HepG2 (cell line): Measurements from ENCODE around the gene ACSM6. TPM values are rescaled to one million over a fixed set of nuclear protein-coding genes. Genes with fewer than 3 reads are reported as not detected.

ENCODE experiments used
- CTCF ChIP-seq: sonication (generic); formaldehyde crosslinking; IDR thresholded peaks from 2 replicates; pipeline ENCODE4 v1.5.0; 2020; ENCODE audit warnings: mild to moderate bottlenecking, missing genetic modification reagents, moderate library complexity
- DRAP1 ChIP-seq: IDR thresholded peaks from 2 replicates; pipeline ENCODE4 v1.6.1; 2016; ENCODE audit warnings: missing genetic modification reagents, missing compliant biosample characterization
- ETV5 ChIP-seq: IDR thresholded peaks from 2 replicates; pipeline ENCODE4 v1.6.1; 2018; ENCODE audit warnings: missing biosample characterization, missing genetic modification reagents, inconsistent platforms, borderline replicate concordance
- FOXA3 ChIP-seq: IDR thresholded peaks from 2 replicates; pipeline ENCODE4 v1.6.1; 2016; ENCODE audit warnings: missing genetic modification reagents, missing compliant biosample characterization
- HNF1A ChIP-seq, 2 experiments: sonication (generic) in 1 of 2; formaldehyde crosslinking in 1 of 2; IDR thresholded peaks; 2 replicates each; pipeline versions ENCODE4 v1.4.0 to v1.6.1; 2016 to 2020; ENCODE audit warnings: borderline replicate concordance in 1 of 2, low read depth in 1 of 2, mild to moderate bottlenecking in 1 of 2, missing genetic modification reagents in 1 of 2
- HNRNPUL1 ChIP-seq: fragments of 200-400 bp; formaldehyde crosslinking; IDR thresholded peaks from 2 replicates; pipeline ENCODE4 v1.6.1; 2017; ENCODE audit warnings: low read depth, mild to moderate bottlenecking, low read length, moderate library complexity
- JUNB ChIP-seq: sonication (generic); formaldehyde crosslinking; IDR thresholded peaks from 2 replicates; pipeline ENCODE4 v1.8.0; 2022; ENCODE audit warnings: missing genetic modification reagents, mild to moderate bottlenecking, borderline replicate concordance
- MED13 ChIP-seq: sonication (generic); formaldehyde crosslinking; IDR thresholded peaks from 2 replicates; pipeline ENCODE4 v1.5.0; 2020; ENCODE audit warnings: missing genetic modification reagents
- MEIS1 ChIP-seq: sonication (generic); formaldehyde crosslinking; IDR thresholded peaks from 2 replicates; pipeline ENCODE4 v1.9.0; 2021; ENCODE audit warnings: mild to moderate bottlenecking, missing genetic modification reagents, moderate library complexity, borderline replicate concordance
- NCOA2 ChIP-seq: sonication (generic); formaldehyde crosslinking; IDR thresholded peaks from 2 replicates; pipeline ENCODE4 v1.8.0; 2022; ENCODE audit warnings: inconsistent platforms
- RARA ChIP-seq: IDR thresholded peaks from 2 replicates; pipeline ENCODE4 v1.6.1; 2016; ENCODE audit warnings: missing genetic modification reagents, missing compliant biosample characterization
- RFX1 ChIP-seq: fragments of 450-650 bp; IDR thresholded peaks from 2 replicates; pipeline ENCODE4 v1.6.1; 2017
- SMARCC2 ChIP-seq: fragments of 450-650 bp; IDR thresholded peaks from 2 replicates; pipeline ENCODE4 v1.6.1; 2017; ENCODE audit warnings: antibody characterized with exemption, mild to moderate bottlenecking
- SRF ChIP-seq: IDR thresholded peaks from 2 replicates; pipeline ENCODE4 v1.6.1; 2011; ENCODE audit warnings: mild to moderate bottlenecking, low read depth, low read length, moderate library complexity
- ZNF12 ChIP-seq: sonication (generic); formaldehyde crosslinking; IDR thresholded peaks from 2 replicates; pipeline ENCODE4 v1.5.0; 2020; ENCODE audit warnings: missing genetic modification reagents
- ZNF543 ChIP-seq: sonication (generic); formaldehyde crosslinking; IDR thresholded peaks from 2 replicates; pipeline ENCODE4 v1.4.0; 2020; ENCODE audit warnings: mild to moderate bottlenecking, missing genetic modification reagents
- ZNF609 ChIP-seq: sonication (generic); formaldehyde crosslinking; IDR thresholded peaks from 2 replicates; pipeline ENCODE4 v1.4.0; 2020; ENCODE audit warnings: mild to moderate bottlenecking, missing genetic modification reagents, borderline replicate concordance
- polyA plus RNA-seq, 8 experiments: library from polyadenylated mRNA; depleted of rRNA in 3 of 8; stranded (reverse) in 7 of 8; unstranded in 1 of 8; fragments of >200 nt; fragmentation: Illumina TruSeq in 4 of 8; extraction: Trizol in 4 of 8; gene quantifications; 2 replicates each; pipeline versions ENCODE4 v1.2.1 to v1.2.3, GENCODE V29; 2011 to 2016; ENCODE audit warnings: low read depth in 4 of 8, missing spikeins in 1 of 8, mixed read lengths in 1 of 8; ENCODE audit not compliant: insufficient read depth in 1 of 8
- total RNA-seq, 5 experiments: library from RNA; depleted of rRNA; stranded (reverse); fragments of >200 nt; fragmentation: Illumina TruSeq; extraction: Trizol; gene quantifications; 2 replicates each; pipeline ENCODE4 v1.2.3, GENCODE V29; 2016; ENCODE audit warnings: low read depth in 1 of 5

Gene ACSM6
- total and polyA plus RNA-seq, 2 of the 13 experiments (the other 11 are each of a cell fraction or from before 2014, with no cell fraction given), result not detected

- TF ChIP-seq CTCF (CRISPR knock-in tag), result 0 out of 2 replicates have a peak, but pooled peaks have one; percentile 15
- no peak for TF ChIP-seq SMARCC2
- no peak for TF ChIP-seq HNRNPUL1
- peak; percentile 29; the same call in 1 of the 2 replicates for TF ChIP-seq DRAP1 (CRISPR knock-in tag)
- TF ChIP-seq SRF, result peak; percentile 30; the same call in 1 of the 2 replicates
- 0 out of 2 replicates have a peak, but pooled peaks have one; percentile 57 for TF ChIP-seq MED13 (CRISPR knock-in tag)
- peak; percentile 48; the same call in 1 of the 2 replicates for TF ChIP-seq ZNF609
- peak; percentile 76; the same call in 1 of the 2 replicates for TF ChIP-seq JUNB (CRISPR knock-in tag)
- TF ChIP-seq ZNF543 (CRISPR knock-in tag), result peak; percentile 40; the same call in 1 of the 2 replicates
- peak; percentile 86 for TF ChIP-seq NCOA2 (CRISPR knock-in tag)
- TF ChIP-seq RARA (CRISPR knock-in tag), result peak; percentile 85
- peak; percentile 76; the same call in 1 of the 2 replicates for TF ChIP-seq ETV5 (CRISPR knock-in tag)
- no peak for TF ChIP-seq RFX1
- peak; percentile 68; the same call in 1 of the 2 replicates for TF ChIP-seq ZNF12 (CRISPR knock-in tag)
- no peak for TF ChIP-seq MEIS1
- TF ChIP-seq FOXA3 (CRISPR knock-in tag), result peak; percentile 79
- TF ChIP-seq HNF1A (IDR thresholded peaks at IDR 0.05; ENCODE audit: low read depth), result no peak
- TF ChIP-seq HNF1A (CRISPR knock-in tag; IDR thresholded peaks at IDR 0.05; ENCODE audit: borderline replicate concordance), result peak; percentile 72; the same call in 1 of the 2 replicates
Observed at GRCh38 chr10:95273393-95274312, 79.6 kb downstream of the ACSM6 start (continued).
